Fibroblast of lung (primary cell): ENCODE results near the gene ADI1.

Source experiments
- EZH2 ChIP-seq: IDR thresholded peaks from 2 replicates; pipeline ENCODE4 v1.5.1; 2012; ENCODE audit warnings: low read length, control low read depth, mild to moderate bottlenecking; ENCODE audit errors: missing control alignments
- TF ChIP-seq, protein P1 (sequence below), 2 donors: IDR thresholded peaks in 1 of 2; conservative IDR thresholded peaks in 1 of 2; 1 replicate in 1 of 2; 2 replicates in 1 of 2; pipeline ENCODE4 v1.5.1; 2011 to 2012; ENCODE audit warnings: low read length in 2 of 2, control low read depth in 1 of 2, inconsistent platforms in 1 of 2, low read depth in 1 of 2, mild to moderate bottlenecking in 1 of 2

DNA sequence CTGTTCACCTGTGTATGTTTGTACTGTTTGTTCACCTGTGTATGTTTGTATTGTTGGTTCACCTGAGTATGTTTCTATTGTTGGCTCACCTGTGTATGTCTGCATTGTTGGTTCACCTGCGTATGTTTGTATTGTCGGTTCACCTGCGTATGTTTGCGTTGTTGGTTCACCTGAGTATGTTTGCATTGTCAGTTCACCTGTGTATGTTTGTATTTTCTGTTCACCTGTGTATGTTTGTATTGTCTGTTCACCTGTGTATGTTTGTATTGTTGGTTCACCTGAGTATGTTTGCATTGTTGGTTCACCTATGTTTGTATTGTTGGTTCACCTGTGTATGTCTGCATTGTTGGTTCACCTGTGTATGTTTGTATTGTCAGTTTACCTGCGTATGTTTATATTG, 14.6 kb downstream of the ADI1 start:
- TF ChIP-seq, protein P1, sequence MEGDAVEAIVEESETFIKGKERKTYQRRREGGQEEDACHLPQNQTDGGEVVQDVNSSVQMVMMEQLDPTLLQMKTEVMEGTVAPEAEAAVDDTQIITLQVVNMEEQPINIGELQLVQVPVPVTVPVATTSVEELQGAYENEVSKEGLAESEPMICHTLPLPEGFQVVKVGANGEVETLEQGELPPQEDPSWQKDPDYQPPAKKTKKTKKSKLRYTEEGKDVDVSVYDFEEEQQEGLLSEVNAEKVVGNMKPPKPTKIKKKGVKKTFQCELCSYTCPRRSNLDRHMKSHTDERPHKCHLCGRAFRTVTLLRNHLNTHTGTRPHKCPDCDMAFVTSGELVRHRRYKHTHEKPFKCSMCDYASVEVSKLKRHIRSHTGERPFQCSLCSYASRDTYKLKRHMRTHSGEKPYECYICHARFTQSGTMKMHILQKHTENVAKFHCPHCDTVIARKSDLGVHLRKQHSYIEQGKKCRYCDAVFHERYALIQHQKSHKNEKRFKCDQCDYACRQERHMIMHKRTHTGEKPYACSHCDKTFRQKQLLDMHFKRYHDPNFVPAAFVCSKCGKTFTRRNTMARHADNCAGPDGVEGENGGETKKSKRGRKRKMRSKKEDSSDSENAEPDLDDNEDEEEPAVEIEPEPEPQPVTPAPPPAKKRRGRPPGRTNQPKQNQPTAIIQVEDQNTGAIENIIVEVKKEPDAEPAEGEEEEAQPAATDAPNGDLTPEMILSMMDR (conservative IDR thresholded peaks at IDR 0.05 in 1 of 2, IDR thresholded peaks at IDR 0.05 in 1 of 2; ENCODE audit: low read depth in 1 of 2, low read length in 2 of 2): no peak
- TF ChIP-seq EZH2: no peak
